ENCODE data around the gene SERINC1. TPM values are rescaled to one million over a fixed set of nuclear protein-coding genes. Genes with fewer than 3 reads are reported as not detected.

The SERINC1 gene
- total and polyA plus RNA-seq, 11 donors, result 50.1 to 208 (median 171) TPM

GRCh38 chr6:122393351-122393896 is 78.2 kb downstream of the SERINC1 start:
- H3K27ac ChIP-seq, result no peak overlapping the region
- 62 to 70% (median 63%) methylated on average over 8 of the region's 8 CpGs for WGBS, 4 donors
- no peak for DNase-seq
- no peaks in the 10 kb centered on the region for H3K9me3 ChIP-seq
- no peak overlapping the region for H3K4me3 ChIP-seq
- intact Hi-C loops (cut with DNase I), result loop anchor here in 3 of 10 donors (10.0 kb wide), 3 partner anchors 81 to 1059 kb away; partner anchors contain the start of genes GJA1 (in 1 of the 3), SERINC1 (in 1 of the 3) and TBC1D32 (in 1 of the 3)
- H3K27me3 ChIP-seq, result peaks cover 0 to 4% (median 0%) of the 10 kb centered on the region in 9 donors
- no peak for ATAC-seq
- H3K36me3 ChIP-seq, result no peaks in the 10 kb centered on the region
- TF ChIP-seq, protein P1, sequence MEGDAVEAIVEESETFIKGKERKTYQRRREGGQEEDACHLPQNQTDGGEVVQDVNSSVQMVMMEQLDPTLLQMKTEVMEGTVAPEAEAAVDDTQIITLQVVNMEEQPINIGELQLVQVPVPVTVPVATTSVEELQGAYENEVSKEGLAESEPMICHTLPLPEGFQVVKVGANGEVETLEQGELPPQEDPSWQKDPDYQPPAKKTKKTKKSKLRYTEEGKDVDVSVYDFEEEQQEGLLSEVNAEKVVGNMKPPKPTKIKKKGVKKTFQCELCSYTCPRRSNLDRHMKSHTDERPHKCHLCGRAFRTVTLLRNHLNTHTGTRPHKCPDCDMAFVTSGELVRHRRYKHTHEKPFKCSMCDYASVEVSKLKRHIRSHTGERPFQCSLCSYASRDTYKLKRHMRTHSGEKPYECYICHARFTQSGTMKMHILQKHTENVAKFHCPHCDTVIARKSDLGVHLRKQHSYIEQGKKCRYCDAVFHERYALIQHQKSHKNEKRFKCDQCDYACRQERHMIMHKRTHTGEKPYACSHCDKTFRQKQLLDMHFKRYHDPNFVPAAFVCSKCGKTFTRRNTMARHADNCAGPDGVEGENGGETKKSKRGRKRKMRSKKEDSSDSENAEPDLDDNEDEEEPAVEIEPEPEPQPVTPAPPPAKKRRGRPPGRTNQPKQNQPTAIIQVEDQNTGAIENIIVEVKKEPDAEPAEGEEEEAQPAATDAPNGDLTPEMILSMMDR (IDR thresholded peaks at IDR 0.05), result no peak
- TF ChIP-seq POLR2A (IDR thresholded peaks at IDR 0.05), result no peak
- no peaks in the 10 kb centered on the region for H3K4me1 ChIP-seq

Other genes with a start within 250 kb of the SERINC1 start
- 10 to 100 TPM; 18.3 to 34.2 (median 23.1) TPM for gene HSF2, start 72.2 kb downstream of the SERINC1 start, total RNA-seq
- 10 to 100 TPM; 13.1 to 38.7 TPM for gene HSF2, start 72.2 kb downstream of the SERINC1 start, polyA plus RNA-seq
- gene PKIB, start 138.6 kb upstream of the SERINC1 start, total RNA-seq, result under 1 TPM in 5 of 9 donors, not detected in 4; 0.27 to 0.96 (median 0.46) TPM
- gene PKIB, start 138.6 kb upstream of the SERINC1 start, polyA plus RNA-seq, result under 1 TPM; 0.50 to 0.72 TPM